K562 (cell line): Measurements from ENCODE around the gene GRIK3.

Source experiments
- EZH2 ChIP-seq: IDR thresholded peaks from 2 replicates; pipeline ENCODE4 v1.6.1; 2012; ENCODE audit warnings: low read depth, mild to moderate bottlenecking, inconsistent platforms, low read length, borderline replicate concordance
- HNRNPUL1 ChIP-seq: fragments of 200-400 bp; formaldehyde crosslinking; IDR thresholded peaks from 2 replicates; pipeline ENCODE4 v1.6.1; 2017; ENCODE audit warnings: low read length
- POLR2A ChIP-seq: fragments of 450-650 bp; conservative IDR thresholded peaks from 2 replicates; pipeline ENCODE4 v1.6.1; 2016
- POLR2AphosphoS5 ChIP-seq: IDR thresholded peaks from 2 replicates; pipeline ENCODE4 v1.6.1; 2011; ENCODE audit warnings: mild to moderate bottlenecking, low read depth, low read length, moderate library complexity; ENCODE audit not compliant: control insufficient read depth, insufficient read depth
- RFX5 ChIP-seq: IDR thresholded peaks from 2 replicates; pipeline ENCODE4 v1.6.1; 2011; ENCODE audit warnings: low read depth, mild to moderate bottlenecking, improper control_type of control experiment, low read length
- ZBED1 ChIP-seq: IDR thresholded peaks from 2 replicates; pipeline ENCODE4 v1.6.1; 2014
- ZBTB1 ChIP-seq: sonication (generic); formaldehyde crosslinking; IDR thresholded peaks from 2 replicates; pipeline ENCODE4 v1.8.1; 2023; ENCODE audit warnings: missing genetic modification reagents, low read depth, mild to moderate bottlenecking, borderline replicate concordance
- TF ChIP-seq, protein P1 (sequence below): sonication (generic); formaldehyde crosslinking; IDR thresholded peaks from 2 replicates; pipeline ENCODE4 v1.5.0; 2020; ENCODE audit warnings: missing genetic modification reagents
- TF ChIP-seq, protein P2 (sequence below): sonication (generic); formaldehyde crosslinking; IDR thresholded peaks from 2 replicates; pipeline ENCODE4 v1.9.0; 2022; ENCODE audit warnings: mild to moderate bottlenecking, missing genetic modification reagents
- TF ChIP-seq, protein P3 (sequence below), 2 experiments: fragments of 450-650 bp; formaldehyde crosslinking in 1 of 2; IDR thresholded peaks; 2 replicates each; pipeline versions ENCODE4 v1.4.0 to v1.6.1; 2014 to 2020; ENCODE audit warnings: mild to moderate bottlenecking in 2 of 2, borderline replicate concordance in 1 of 2, low read depth in 1 of 2

DNA sequence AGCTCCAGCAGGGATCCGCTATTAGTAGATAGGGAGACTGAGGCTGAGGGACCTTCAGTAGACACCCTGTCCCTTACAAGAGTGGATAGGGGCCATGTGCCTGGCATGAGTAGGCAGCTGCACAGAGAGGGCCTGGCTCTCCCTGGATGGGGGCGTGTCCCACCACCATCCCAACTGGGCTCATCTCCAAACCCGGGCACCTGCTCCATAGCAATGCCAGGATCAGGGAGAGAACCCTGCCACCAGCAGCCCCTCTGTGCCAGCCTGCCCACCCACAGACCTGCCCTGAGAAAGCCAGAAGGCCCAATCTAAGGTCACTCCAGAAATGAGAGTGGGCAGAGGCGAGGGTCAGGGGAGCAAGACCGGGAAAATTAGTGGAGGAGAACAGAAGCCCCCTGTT lies 121.3 kb downstream of the GRIK3 start:
- no peak for TF ChIP-seq POLR2A
- TF ChIP-seq, protein P1, sequence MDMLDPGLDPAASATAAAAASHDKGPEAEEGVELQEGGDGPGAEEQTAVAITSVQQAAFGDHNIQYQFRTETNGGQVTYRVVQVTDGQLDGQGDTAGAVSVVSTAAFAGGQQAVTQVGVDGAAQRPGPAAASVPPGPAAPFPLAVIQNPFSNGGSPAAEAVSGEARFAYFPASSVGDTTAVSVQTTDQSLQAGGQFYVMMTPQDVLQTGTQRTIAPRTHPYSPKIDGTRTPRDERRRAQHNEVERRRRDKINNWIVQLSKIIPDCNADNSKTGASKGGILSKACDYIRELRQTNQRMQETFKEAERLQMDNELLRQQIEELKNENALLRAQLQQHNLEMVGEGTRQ (CRISPR knock-in tag), result no peak
- TF ChIP-seq EZH2, result no peak
- no peak for TF ChIP-seq ZBTB1 (CRISPR knock-in tag)
- TF ChIP-seq RFX5, result no peak
- no peak for TF ChIP-seq POLR2AphosphoS5
- TF ChIP-seq ZBED1, result no peak
- TF ChIP-seq, protein P2, sequence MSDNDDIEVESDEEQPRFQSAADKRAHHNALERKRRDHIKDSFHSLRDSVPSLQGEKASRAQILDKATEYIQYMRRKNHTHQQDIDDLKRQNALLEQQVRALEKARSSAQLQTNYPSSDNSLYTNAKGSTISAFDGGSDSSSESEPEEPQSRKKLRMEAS (CRISPR knock-in tag), result no peak
- TF ChIP-seq, protein P3, sequence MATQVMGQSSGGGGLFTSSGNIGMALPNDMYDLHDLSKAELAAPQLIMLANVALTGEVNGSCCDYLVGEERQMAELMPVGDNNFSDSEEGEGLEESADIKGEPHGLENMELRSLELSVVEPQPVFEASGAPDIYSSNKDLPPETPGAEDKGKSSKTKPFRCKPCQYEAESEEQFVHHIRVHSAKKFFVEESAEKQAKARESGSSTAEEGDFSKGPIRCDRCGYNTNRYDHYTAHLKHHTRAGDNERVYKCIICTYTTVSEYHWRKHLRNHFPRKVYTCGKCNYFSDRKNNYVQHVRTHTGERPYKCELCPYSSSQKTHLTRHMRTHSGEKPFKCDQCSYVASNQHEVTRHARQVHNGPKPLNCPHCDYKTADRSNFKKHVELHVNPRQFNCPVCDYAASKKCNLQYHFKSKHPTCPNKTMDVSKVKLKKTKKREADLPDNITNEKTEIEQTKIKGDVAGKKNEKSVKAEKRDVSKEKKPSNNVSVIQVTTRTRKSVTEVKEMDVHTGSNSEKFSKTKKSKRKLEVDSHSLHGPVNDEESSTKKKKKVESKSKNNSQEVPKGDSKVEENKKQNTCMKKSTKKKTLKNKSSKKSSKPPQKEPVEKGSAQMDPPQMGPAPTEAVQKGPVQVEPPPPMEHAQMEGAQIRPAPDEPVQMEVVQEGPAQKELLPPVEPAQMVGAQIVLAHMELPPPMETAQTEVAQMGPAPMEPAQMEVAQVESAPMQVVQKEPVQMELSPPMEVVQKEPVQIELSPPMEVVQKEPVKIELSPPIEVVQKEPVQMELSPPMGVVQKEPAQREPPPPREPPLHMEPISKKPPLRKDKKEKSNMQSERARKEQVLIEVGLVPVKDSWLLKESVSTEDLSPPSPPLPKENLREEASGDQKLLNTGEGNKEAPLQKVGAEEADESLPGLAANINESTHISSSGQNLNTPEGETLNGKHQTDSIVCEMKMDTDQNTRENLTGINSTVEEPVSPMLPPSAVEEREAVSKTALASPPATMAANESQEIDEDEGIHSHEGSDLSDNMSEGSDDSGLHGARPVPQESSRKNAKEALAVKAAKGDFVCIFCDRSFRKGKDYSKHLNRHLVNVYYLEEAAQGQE (IDR thresholded peaks at IDR 0.05; ENCODE audit: borderline replicate concordance), result no peak
- TF ChIP-seq, protein P3 (CRISPR knock-in tag; IDR thresholded peaks at IDR 0.05; ENCODE audit: low read depth), result no peak
- no peak for TF ChIP-seq HNRNPUL1
